Activated CD4-positive, alpha-beta T cell treated with anti-CD3 and anti-CD28 coated beads, Interleukin-2, Interleukin-6, amounts not matched to agents 100 ng/mL and 50 ng/mL, durations not matched to agents 16 hours and 8 hours (primary cell): ENCODE data around the gene RTF1.
"Not testable (repeated sequence)": the region's sequence is repeated elsewhere in the genome, so short reads cannot be mapped to it uniquely, and the experiment has no call there.

Source experiments
- DNase-seq: peaks from one replicate; pipeline ENCODE4 v3.0.0-alpha.2; 2020

Gene RTF1

GRCh38 chr15:41416742-41417417 is at the start of gene RTF1:
Gene RTF1, plus strand, starts transcription at chr15:41417095. Its CDS starts 21 bp downstream, at chr15:41417116.
- peak; percentile 97 for DNase-seq

DNA sequence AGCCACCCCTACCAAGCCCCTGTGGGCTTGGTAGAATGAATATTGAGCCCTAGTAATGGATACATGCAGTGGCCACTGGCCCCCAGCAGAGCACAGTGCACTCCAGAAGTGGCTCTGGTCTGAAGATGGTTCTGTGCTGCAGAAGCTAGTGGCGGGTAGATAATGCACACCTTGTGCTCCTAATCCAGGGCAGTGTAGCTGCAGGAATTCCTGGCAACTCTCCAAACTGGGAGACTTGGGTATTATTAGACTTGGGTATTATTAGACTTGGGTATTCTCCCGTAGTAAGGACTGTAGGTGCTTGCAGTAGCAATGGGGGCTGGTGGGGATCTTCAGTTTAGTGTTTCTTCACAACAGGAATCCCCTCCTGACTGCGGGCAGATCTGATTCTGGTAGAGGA is 49.5 kb upstream of the RTF1 start:
- DNase-seq, result no peak

DNA sequence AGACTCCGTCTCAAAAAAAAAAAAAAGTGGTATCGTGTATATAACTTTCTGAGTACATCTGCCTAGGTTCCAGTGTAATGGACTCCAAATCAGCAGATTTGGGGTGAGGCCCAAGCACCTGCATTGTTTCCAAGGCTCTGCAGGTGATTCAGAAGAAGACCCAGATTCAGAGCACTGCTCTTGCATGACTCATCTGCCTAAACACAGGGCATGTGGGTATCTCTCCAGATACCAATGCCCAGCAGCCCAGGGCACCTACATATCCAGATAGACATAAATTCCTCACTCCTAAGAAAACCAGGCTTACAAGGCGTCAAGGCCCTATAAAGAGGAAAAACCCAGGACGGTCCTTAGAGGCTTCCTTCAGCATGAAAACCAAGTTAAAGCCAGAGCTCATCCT is 38.9 kb upstream of the RTF1 start:
- no peak for DNase-seq

GRCh38 chr15:41383974-41384749 is 32.7 kb upstream of the RTF1 start:
- DNase-seq, result not testable (repeated sequence)

- DNase-seq, result no peak
Measured at GRCh38 chr15:41387646-41388045, 29.2 kb upstream of the RTF1 start.

DNA sequence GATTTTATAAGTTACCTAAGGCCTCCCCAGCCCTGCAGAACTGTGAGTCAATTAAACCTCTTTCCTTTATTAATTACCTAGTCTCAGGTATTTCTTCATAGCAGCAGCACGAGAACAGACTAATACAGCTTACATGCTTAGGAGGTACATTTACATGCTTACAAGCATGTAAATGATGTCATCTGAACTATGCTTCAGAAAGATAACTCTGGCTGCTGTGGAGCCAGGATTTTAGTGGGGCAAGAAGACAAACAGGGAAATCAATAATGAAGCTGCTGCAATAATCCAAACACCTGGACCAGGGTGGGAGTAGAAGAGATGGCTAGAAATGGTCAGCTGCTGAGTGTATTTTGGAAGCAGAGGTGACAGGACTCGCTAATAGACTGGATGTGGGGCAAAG is 24.2 kb upstream of the RTF1 start:
- DNase-seq, result no peak

DNA sequence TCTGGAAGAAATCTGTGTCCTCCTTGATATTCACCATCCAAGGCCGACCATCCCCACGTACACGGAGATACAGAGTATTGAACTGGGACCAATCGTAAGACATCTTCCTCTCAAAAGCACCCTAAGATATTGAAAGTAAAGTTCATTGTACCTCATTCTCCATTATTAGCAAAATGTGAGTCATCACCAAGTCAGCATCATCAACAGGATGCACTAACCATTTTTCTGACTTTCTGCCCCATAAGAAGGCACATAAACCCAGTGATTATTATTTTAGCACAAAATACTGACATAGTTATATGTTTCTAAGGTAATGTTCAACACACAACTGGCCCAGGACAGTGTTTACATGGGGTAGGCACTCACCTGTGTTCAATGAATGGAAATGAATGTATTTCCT is 22.0 kb upstream of the RTF1 start:
- no peak for DNase-seq

- DNase-seq, result no peak
Measured at GRCh38 chr15:41396111-41396510, 20.8 kb upstream of the RTF1 start.

GRCh38 chr15:41401904-41402267 is 15.0 kb upstream of the RTF1 start:
- DNase-seq, result no peak

DNA sequence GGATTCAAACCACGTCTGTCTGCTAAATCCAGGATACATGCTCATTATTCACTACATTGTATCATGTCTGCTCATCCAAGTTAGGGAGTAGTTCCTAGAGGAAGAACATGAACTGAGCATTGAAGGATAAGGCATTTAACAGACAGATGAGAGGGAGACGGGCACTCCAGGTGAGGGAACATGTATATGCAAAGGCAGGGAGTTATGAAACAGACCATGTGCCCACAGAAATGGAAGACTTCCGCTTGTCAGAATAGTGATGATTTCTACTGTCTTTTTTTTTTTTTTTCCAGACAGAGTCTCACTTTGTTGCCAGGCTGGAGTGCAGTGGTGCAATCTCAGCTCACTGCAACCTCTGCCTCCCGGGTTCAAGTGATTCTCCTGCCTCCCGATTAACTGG is 9.6 kb upstream of the RTF1 start:
- DNase-seq, result no peak

GRCh38 chr15:41408234-41408641 is 8.7 kb upstream of the RTF1 start:
- no peak for DNase-seq

GRCh38 chr15:41411031-41411430 is 5.9 kb upstream of the RTF1 start:
- no peak for DNase-seq

DNA sequence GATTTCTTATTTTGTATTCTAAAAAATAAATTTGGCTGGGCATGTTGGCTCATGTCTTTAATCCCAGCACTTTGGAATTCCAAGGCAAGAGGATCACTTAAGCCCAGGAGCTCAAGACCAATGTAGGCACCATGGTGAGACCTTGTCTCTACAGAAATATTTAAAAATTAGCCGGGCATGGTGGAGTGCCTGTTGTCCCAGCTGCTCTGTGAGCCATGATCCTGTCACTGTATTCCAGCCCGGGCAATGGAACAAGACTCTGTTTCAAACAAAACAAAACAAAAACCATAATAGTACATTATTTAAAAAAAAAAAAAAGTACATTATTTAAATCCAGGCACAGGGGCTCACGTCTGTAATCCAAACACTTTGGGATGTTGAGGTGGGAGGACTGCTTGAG is 5.5 kb upstream of the RTF1 start:
- no peak for DNase-seq

DNA sequence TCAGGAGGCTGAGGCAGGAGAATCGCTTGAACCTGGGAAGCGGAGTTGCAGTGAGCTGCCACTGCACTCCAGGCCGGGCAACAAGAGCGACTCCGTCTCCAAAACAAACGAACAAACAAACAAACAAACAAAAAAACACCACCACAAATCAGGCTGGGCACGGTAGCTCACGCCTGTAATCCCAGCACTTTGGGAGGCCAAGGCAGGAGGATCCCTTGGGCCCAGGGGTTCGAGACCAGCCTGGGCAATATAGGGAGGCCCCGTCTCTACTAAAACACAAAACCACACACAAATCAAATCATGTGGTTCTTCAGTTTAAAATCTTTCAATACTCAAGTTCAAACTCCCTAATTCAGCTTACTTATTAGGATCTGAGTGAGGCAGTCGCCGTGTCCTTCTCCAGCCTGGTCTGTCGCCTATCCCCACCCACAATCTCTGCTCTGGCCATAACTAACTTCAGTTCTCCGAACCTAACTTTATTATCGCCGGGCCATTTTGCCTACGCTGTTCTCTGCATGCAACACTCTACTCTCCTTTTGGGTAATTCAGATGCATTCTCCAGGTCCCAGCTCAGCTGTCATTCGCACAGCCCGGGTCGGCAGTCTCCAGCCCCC is 660 bp upstream of the RTF1 start:
- no peak for DNase-seq

DNA sequence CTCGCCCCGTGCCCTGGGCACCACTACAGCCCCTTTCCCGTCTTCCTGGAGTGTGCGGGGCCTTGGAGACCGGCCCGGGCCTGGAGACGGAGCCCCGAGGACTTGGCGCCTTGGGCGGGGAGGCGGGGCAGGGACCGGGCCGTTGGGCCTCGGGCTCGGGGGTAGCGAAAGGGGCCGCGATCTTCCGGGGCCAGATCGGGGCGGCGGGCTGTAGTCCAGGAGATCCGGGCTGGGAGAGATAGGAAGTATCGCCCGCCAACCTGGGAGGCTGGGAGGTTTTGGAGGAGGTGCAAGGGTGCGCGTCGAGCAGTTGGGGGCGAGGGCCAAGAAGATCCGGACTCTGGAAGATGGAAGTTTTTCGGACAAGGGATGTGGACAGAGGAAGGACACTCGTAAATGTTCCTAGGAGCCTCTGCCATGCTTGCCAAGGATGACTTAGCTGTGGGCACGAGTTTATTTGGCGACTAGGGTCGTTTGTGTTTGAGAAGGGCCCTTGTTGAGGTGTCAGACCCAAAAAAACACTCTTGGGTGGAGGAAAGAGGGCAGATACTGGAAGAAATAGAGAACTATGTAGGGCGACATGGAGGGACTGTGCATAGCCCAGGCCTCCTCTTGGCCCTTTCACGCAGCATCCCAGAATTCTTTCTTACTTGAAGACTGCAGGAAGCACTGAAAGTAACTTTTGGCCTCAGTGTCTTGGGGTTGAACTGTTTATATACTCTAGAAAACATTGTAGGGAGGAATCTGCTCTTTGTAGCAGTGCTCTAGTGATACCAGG is 712 bp downstream of the RTF1 start:
- DNase-seq, result peak; percentile 37

DNA sequence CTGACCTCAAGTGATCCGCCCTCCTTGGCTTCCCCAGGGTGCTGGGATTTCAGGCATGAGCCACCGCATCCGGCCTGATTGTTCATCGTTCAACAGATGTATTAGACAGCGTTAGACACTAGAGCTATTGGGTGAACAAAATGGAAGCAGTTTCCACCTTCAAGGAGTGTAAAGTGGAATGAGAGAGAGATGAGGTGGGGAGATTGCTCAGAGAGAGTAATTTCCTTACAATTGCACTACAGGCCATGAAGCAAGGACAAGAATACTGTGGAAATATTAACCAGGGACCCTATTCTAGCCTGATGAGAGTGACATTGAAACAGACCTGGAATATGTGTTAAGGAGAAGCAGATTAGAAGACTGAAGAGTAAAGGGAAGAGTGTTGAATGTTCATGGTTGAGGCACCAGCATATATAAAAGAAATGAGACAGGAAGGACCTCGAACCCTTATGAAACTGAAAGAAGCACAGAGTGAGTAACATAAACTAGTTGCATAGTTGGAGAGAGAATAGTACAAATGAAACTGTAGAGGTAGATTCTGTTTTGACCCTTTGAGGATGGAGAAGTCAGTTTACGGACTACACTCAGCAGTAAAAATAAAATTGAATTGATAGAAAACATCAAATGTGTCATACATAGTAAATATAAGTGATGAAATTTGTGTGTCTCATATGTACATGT is 7.2 kb downstream of the RTF1 start:
- peak; percentile 65 for DNase-seq

DNA sequence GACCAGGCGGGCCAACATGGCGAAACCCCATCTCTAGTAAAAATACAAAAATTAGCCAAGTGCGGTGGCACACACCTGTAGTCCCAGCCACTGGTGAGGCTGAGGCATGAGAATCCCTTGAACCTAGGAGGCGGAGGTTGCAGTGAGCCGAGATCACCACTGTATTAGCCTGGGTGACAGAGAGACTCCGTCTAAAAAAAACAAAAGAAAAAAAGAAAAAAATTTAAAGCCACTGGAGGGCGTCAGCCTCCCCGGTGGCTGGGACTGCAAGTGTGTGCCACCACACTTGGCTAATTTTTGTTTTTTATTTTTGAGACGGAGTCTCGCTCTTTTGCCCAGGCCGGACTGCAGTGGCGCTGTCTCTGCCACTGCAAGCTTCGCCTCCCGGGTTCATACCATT is 7.9 kb downstream of the RTF1 start:
- DNase-seq, result no peak

DNA sequence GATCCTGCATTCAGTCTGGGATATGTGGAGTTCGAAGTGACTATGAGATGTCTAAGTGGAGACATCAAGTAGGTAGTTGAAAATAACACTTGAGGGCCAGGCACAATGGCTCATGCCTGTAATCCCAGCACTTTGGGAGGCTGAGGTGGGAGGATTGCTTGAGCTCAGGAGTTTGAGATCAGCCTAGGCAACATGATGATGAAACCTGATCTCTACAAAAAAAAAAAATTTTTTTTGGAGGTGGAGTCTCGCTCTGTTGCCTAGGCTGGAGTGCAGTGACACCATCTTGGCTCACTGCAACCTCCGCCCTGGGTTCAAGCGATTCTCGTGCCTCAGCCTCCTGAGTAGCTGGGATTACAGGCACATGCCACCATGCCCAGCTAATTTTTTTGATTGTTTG is 9.0 kb downstream of the RTF1 start:
- not testable (repeated sequence) for DNase-seq

GRCh38 chr15:41429003-41429890 is 12.4 kb downstream of the RTF1 start:
- DNase-seq, result peak; percentile 66

GRCh38 chr15:41435037-41435786 is 18.3 kb downstream of the RTF1 start:
- no peak for DNase-seq

DNA sequence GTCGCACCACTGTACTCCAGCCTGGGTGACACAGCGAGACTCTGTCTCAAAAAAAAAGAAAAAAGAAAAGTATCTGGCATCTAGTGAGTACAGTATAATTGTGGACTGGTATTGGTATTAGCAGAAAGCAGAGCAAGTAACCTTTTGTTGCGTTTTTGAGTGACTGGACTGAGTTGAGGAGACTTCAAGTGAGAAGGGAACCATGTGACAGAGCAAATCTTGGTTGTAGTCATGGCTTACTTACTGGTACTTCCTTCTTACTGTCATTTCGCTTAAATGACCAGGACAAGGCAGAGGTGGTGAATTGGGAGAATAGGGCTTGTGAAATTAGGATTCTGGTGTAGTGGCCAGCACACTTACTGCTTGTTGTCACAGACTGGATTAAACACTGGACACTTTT is 20.6 kb downstream of the RTF1 start:
- DNase-seq, result no peak
